ENCODE measurements around the gene AP2A2.
"Not testable (repeated sequence)": the region's sequence is repeated elsewhere in the genome, so short reads cannot be mapped to it uniquely, and the experiment has no call there.

The AP2A2 gene

DNA sequence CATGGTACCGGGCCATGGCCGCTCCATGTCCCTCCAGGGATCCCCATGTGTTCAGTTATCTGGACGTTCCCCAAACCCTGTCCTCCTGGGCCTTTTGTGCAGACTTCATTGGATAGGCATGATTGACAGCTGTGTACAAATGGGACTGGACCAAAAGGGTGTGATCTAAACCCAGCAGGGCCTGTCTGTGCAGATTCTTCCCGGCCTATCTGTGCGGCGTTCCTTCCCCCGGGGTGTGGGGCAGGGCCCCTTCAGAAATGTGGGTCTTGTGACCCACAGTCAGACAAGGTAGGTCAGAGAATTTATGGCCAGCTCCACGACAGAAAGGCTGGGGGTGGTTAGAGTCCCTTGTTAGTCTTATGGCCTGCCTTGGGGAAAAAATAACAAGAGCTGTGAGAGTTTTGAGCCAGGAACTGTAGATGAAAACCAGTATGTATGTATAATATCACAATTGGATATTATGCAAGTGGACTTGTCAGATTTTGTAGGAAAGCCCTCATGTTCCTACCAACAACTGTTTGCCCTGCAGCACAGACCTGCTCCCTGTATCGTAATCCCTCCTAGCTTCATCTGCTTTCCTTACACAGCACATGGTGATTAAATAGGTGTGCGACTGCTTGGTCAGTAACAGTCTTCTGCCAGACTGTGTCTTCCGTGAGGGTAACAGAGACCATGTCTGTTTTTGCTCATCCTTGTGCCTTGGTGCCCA is 31.7 kb downstream of the AP2A2 start:
- DNase-seq, result no peak

GRCh38 chr11:958101-958500 is 32.4 kb downstream of the AP2A2 start:
- DNase-seq, result no peak

GRCh38 chr11:959027-959426 is 33.4 kb downstream of the AP2A2 start:
- DNase-seq, result no peak

DNA sequence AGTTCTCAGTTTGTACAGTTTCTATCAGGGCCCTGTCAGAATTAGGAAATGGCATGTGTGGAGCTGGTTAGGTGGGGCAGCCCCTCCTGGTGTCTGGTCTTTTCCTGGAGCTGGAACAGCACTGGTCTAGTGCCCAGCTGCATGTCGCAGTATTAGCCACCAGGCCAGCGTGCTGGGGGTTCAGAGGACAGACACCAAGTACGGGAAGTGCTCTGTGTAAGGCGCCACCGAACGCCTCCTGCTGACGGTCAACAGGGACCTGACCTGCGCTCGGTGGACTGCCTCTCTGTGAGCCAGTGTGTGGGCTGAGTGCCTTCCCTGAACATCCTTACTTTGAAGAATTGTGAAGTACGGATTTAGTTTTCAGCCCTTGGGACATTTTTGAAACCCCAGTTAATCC is 33.9 kb downstream of the AP2A2 start:
- no peak for DNase-seq

DNA sequence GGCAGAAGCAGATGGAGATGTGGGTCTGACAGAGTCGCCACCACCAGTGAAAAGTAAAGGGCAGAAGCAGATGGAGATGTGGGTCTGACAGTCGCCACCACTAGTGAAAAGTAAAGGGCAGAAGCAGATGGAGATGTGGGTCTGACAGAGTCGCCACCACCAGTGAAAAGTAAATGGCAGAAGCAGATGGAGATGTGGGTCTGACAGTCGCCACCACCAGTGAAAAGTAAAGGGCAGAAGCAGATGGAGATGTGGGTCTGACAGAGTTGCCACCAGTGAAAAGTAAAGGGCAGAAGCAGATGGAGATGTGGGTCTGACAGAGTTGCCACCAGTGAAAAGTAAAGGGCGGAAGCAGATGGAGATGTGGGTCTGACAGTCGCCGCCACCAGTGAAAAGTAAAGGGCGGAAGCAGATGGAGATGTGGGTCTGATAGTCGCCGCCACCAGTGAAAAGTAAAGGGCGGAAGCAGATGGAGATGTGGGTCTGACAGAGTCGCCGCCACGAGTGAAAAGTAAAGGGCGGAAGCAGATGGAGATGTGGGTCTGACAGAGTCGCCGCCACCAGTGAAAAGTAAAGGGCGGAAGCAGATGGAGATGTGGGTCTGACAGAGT is 35.7 kb downstream of the AP2A2 start:
- DNase-seq, result peak; percentile 10

- no peak for DNase-seq
Measured at GRCh38 chr11:961921-962320, 36.3 kb downstream of the AP2A2 start.

DNA sequence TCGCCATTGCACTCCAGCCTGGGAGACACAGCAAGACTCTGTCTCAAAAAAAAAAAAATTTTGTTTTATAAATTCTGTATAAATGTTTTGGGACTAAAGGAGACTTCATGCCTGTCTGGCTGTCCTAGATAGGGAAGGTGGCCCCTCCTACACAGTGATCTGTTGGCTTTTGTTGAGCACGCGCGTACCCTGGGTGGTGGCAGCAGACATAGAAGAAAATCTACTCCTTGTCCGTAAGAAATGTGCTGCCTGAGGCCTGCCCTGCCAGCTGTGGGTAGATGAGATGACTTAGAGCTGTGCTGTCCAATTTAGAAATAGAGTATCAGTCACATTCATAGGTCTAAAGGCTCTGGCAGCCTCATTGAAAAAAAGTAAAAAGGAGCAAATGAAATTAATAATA is 37.0 kb downstream of the AP2A2 start:
- DNase-seq, result no peak

DNA sequence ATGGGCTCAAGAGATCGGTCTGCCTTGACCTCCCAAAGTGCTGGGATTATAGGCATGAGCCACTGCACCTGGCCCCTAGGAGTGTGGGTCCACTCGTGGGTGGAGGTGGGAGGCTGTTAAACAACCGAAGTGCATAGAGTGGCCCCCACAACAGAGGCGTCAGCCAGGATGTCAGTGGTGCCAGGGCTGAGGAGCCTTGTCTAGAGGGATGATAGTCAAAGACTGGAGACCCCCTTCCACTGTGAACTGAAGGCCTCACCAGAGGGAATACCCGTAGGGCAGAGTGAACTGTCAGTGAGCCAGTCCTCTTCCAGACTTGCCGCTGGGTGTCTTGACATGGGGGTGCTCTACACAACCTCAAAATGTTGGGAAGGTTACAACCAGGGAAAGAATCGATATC is 38.2 kb downstream of the AP2A2 start:
- no peak for DNase-seq

GRCh38 chr11:965206-965775 is 39.6 kb downstream of the AP2A2 start:
- no peak for DNase-seq

DNA sequence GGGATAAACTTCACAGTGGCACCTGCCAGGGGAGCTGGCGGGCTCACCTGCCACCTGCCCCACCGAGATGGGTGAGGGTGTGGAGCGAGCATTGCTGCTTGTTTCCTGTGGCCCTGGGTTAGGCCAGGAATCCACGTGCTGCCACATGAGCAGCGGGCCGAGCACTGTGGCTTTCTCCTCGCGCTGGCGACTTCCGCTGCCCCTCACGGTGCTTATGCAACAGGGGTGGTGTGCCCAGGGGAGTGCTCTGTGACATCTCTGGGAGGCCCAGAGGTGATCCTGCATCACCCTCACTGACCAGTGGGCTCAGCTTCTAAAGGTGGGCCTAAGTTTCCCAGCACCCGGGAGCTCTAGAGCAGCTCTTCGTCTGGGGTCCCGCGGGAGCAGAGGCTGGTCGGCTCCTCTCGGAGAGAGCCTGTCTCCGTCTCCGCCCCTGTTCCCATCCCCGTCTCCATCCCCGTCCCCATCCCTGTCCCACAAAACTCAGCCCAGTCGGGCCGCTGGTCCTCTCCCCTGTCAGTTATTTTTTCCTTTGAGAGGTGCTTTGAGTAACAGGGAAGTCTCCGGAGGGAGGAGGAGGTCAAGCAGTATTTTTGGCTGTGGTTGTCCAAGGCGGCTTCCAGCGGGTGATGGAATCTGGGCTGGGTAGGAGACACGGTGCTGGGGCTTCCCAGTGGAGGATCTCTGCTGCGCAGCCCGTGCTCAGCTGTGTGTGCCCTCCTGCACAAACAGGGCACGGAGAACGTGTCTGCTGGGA is 42.5 kb downstream of the AP2A2 start:
- no peak for DNase-seq

- no peak for DNase-seq
Measured at GRCh38 chr11:968822-969221, 43.2 kb downstream of the AP2A2 start.

DNA sequence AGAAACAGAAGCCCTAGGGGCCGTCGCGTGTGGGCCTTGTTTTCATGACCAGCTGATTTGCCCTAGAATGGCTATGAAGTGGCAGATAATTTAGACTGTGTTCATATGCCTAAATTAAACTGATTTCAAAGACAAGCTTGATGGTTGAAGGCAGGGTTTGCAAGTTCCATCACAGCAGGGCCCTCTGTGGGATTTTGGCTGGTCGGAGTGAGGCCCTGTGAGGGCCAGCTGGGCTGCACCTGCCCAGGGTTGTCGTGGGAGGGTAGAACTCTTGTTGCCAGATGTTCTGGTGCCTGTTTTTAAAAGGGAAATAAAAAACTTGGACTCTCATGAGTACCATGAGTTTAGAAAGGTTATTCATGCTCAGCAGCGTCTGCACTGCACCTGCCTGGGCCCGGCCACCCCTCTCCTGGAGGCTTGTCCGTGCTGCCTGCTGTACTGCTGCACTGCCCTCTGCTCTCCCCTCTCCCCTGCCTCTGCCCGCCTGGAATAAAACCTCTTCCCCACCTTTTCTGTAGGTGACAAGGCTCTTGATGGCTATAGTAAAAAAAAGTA is 44.1 kb downstream of the AP2A2 start:
- DNase-seq, result no peak

DNA sequence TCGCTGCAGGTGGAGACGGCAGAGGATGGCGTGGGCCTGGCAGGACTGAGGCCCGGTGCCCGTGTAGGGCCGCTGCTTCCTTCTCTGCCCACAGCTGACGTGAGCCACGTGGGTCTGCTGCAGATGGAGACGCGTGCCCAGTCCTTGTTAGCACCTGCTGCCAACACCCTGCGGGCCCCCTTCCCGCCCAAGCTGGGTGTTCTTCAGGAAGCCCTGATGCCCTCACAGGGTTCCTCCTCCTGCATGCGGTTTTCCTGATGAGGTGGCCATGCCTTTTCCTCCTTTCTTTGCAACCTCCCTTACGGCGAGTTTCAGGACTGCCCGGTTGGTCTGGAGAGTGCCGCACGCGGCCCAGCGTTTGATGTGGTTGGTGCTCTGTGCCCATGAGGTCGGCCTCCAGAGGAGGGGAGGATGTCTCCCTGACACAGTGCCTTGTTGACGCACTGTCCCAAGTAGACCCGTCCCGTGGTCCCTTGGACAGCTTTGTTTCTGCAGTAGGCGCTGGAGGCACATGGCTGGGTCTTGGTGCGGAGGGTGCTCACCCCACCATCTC is 44.7 kb downstream of the AP2A2 start:
- DNase-seq, result peak; percentile 7

DNA sequence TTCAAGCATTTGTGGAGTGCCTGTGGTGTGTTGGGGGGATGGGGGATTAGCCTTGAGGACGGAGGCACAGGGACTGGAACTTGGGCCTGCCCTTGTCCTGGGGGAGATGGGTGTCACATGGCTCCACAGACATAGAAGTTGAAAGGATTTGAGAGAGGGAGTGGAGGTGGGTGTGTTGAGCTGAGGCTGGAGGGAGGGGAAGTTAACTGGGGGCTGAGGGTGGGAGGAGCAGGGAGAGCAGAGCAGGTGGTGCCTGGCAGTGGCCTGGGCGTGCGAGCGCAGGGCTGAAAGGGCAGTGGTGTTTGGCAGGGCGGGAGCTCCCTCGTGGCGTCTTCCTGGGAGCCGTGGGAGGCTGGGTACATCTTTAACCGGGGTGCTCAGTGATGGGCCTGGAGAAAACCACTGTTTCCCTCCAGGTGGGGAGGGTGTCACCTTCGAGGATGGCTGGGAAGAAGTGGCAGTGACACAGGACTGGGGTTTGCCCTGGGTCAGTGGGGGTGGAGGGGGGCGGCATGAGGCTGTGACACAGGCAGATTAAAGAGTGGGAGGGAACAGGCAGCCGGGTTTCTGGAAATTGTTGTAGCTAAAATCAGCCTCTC is 45.5 kb downstream of the AP2A2 start:
- DNase-seq, result no peak

DNA sequence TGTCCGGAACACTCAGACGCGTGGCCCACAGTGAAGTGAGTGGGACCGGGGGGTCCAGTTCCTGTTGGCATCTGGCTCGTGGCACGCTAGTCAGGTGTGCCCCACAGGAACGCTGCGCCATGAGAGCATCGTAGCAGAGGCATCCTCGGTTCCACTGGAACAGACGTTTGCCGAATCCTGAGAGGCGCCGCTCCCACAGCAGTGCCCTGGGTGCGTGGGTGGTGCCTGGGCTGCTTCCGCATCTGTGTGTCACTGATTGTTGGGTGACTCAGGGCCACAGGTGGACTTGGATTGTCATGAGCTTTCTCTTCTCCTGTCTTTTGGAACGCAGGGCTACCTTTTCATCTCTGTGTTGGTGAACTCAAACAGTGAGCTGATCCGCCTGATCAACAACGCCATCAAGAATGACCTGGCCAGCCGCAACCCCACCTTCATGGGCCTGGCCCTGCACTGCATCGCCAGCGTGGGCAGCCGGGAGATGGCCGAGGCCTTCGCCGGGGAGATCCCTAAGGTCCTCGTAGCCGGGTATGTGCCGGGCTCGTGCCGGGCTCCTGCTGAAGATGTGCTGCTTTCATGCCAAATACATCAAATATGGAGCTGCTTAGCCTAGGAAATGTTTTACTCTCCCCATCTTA is 46.2 kb downstream of the AP2A2 start:
- no peak for DNase-seq

GRCh38 chr11:972523-973211 is 47.0 kb downstream of the AP2A2 start:
- DNase-seq, result no peak

- no peak for DNase-seq
Measured at GRCh38 chr11:973237-973636, 47.6 kb downstream of the AP2A2 start.

DNA sequence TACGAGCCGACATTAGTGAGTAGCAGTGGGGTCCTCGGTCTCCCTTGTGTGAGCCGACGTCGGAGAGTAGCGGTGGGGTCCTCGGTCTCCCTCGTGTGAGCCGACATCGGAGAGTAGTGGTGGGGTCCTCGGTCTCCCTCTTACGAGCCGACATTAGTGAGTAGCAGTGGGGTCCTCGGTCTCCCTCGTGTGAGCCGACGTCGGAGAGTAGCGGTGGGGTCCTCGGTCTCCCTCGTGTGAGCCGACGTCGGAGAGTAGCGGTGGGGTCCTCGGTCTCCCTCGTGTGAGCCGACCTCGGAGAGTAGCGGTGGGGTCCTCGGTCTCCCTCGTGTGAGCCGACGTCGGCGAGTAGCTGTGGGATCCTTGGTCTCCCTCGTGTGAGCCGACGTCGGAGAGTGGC is 49.7 kb downstream of the AP2A2 start:
- not testable (repeated sequence) for DNase-seq

DNA sequence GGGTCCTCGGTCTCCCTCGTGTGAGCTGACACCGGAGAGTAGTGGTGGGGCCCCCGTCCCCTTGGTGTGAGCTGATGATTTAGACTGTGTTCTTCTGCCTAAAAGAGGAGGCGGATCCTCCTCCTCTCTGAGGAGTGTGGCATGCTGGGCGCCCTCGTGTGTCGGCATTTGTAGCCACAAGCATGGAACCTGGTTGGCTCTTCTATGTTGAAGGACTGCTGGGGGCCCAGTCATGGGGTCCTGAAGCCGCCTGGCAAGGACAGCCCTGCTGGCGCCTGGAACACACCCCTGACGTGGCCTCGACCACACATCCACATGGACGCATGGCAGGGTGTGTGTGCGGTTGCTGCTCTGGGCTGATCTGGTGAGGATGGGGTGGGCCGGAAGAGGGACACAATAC is 50.2 kb downstream of the AP2A2 start:
- no peak for DNase-seq

DNA sequence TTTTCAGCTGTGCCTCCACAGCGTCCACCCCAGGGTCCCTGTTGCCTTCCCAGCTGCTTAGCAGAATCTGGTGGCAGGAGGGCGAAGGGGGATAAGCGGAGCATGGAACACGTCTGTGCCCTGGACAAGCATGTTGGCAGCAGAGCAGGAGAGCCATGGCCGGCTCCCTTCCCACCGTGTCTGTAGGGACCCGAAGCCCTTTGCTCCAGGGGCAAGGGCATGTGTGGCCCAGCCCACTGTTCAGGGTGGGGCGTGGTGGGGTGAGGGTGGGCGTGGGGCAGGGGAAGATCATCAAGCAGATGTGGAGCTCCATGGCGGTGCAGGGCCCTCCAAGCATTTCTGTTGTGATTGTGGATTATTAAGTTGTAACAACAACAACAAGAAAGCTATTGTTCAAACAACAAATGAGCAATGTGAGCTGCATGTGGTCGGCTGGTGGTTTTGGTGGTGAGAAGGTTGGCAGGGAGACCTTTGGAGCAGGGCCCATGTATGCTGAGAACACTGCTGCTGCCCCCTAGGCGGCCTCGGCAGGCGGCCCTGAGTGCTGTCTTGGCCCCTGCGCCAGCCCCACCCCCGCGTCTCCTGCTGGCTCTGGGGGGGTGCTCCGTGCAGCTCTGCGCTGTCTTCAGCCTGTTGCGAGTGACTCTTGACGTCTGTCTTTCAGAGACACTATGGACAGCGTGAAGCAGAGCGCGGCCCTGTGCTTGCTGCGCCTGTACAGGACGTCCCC is 50.9 kb downstream of the AP2A2 start:
- no peak for DNase-seq

All from CD4-positive, alpha-beta T cell treated with Interleukin-17A for 1 hour (primary cell).